ENCODE results near the gene C2orf49. TPM values are rescaled to one million over a fixed set of nuclear protein-coding genes. Genes with fewer than 3 reads are reported as not detected.

The C2orf49 gene
- total RNA-seq, 1 donor from 2014 or later = 20.8 TPM

DNA sequence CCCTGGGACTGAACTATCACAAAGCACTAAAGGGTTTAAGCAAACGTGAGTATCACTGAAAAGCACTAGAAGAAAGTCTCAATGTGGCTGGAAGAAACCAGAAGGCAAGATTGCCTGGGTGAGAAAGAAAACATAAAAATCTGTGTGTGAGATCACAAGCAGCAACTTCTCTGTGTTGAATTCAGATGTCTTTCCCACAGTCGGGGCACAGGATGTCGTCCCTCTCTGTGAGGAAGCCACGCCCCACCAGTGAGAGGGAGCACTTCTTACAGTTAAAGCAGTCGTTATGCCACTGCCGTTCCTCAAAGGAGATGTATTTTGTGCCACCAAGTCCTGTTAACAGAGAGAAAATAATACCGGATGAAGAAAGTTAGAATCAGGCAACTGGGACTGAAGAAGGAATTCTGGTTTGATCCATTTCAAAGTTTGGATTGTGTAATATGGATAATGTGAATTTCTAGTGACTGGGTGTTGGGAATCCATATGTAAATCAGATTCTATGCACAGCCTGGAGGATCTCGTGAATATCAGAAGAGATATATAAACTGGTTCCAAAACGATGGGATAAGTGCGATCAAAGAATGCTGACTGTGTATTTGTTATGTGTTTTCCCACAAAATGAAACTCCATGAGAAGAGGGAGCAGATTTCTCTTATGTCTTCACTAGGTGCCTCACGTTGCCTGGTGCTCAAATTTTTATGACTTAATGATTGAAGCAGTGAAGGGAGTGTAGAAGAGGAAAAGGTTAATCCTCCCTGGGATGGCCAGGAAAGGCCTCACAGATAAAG, 24.0 kb downstream of the C2orf49 start:
- peaks cover 47% of the 10 kb centered on the region for H3K36me3 Mint-ChIP-seq
- no peak for TF ChIP-seq CTCF (IDR thresholded peaks at IDR 0.05; ENCODE audit: unreplicated experiment)
- H3K9me3 Mint-ChIP-seq = peaks cover 4% of the 10 kb centered on the region
- H3K27me3 Mint-ChIP-seq (ENCODE audit: low read depth) = no peaks in the 10 kb centered on the region
- H3K27ac Mint-ChIP-seq = no peak overlapping the region
- no peaks in the 10 kb centered on the region for H3K4me1 Mint-ChIP-seq
- no peak for DNase-seq (ENCODE audit: low spot score in 2 of 2, unreplicated experiment in 2 of 2)
- H3K4me3 Mint-ChIP-seq = no peak overlapping the region

GRCh38 chr2:105362862-105363591, 25.7 kb downstream of the C2orf49 start:
- H3K27me3 Mint-ChIP-seq (ENCODE audit: low read depth) = no peaks in the 10 kb centered on the region
- no peaks in the 10 kb centered on the region for H3K9me3 Mint-ChIP-seq
- H3K27ac Mint-ChIP-seq = peak overlapping the region; percentile 30
- no peak for TF ChIP-seq CTCF (IDR thresholded peaks at IDR 0.05; ENCODE audit: unreplicated experiment)
- peaks cover 42% of the 10 kb centered on the region for H3K36me3 Mint-ChIP-seq
- DNase-seq (ENCODE audit: low spot score in 2 of 2, unreplicated experiment in 2 of 2) = no peak
- no peaks in the 10 kb centered on the region for H3K4me1 Mint-ChIP-seq
- no peak overlapping the region for H3K4me3 Mint-ChIP-seq

DNA sequence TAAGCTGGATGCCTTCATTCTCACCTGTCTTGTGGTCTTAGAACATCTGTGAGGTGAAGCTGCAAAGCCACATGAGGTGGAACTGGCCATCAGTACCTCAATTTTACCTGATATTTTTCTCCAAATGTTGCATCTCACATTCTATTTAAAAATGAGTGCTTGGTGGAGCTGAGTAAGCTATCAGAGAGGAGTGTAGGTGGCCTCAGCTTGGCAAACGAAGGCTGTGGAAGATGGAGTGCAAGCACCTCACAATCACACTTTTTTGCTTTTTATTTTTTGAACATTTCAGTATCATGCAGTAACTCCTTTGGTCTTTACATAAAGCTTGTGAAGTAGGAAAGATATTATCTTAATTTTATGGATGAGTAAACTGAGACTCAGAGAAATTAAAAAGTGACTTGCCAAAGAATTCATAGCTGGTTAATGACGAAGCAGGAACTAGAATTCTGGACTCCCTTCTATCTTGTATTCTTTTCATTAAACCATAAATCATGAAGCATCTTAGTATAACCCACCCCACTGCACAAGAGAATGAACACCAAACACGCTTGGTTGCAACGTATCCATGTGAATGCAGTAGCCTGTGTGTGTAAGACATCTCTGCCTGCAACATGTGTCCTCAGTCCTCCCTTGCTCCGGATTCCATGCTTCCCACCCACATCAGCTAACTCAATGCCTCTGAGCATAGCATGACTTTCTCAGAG, 27.2 kb downstream of the C2orf49 start:
- Mint-ChIP-seq H3K4me3 (no peak overlapping the region), H3K4me1 (peaks cover under 1% of the 10 kb centered on the region), H3K27me3 (ENCODE audit: low read depth) (no peaks in the 10 kb centered on the region), H3K27ac (no peak overlapping the region), H3K9me3 (no peaks in the 10 kb centered on the region), H3K36me3 (peaks cover 34% of the 10 kb centered on the region)
- no peak for DNase-seq (ENCODE audit: low spot score in 2 of 2, unreplicated experiment in 2 of 2)
- TF ChIP-seq CTCF (IDR thresholded peaks at IDR 0.05; ENCODE audit: unreplicated experiment) = no peak

DNA sequence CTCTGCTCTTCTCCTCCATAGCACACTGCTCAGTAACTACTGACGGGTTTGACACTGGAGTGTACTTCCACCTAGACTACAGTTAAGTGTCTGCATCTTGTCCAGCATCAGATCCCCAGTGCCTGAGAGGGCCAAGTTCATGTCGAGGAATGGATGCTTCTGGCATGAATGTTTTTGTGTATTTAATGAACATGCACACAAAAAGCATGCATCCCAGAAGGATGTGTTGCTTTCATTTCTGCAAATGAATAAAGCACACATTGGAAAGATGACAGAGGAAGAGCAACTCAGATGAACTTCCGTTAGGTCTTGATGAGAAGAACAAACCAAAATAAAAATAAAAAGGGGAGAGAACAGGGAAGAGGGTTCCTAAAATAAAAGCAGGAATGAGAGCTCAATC, 27.9 kb downstream of the C2orf49 start:
- TF ChIP-seq CTCF (IDR thresholded peaks at IDR 0.05; ENCODE audit: unreplicated experiment) = no peak
- H3K4me1 Mint-ChIP-seq = peaks cover 6% of the 10 kb centered on the region
- DNase-seq (ENCODE audit: low spot score in 2 of 2, unreplicated experiment in 2 of 2) = no peak
- peaks cover 37% of the 10 kb centered on the region for H3K36me3 Mint-ChIP-seq
- H3K9me3 Mint-ChIP-seq = no peaks in the 10 kb centered on the region
- H3K27ac Mint-ChIP-seq = no peak overlapping the region
- H3K27me3 Mint-ChIP-seq (ENCODE audit: low read depth) = no peaks in the 10 kb centered on the region
- H3K4me3 Mint-ChIP-seq = no peak overlapping the region

GRCh38 chr2:105368759-105369408, 31.5 kb downstream of the C2orf49 start:
- TF ChIP-seq CTCF (IDR thresholded peaks at IDR 0.05; ENCODE audit: unreplicated experiment) = no peak
- no peak overlapping the region for H3K27ac Mint-ChIP-seq

More at GRCh38 chr2:105368759-105369408, 31.5 kb downstream of the C2orf49 start:
- H3K27me3 Mint-ChIP-seq (ENCODE audit: low read depth) = no peaks in the 10 kb centered on the region
- no peaks in the 10 kb centered on the region for H3K9me3 Mint-ChIP-seq
- peaks cover 40% of the 10 kb centered on the region for H3K36me3 Mint-ChIP-seq
- peaks cover 19% of the 10 kb centered on the region for H3K4me1 Mint-ChIP-seq
- H3K4me3 Mint-ChIP-seq = no peak overlapping the region
- DNase-seq (ENCODE audit: low spot score in 2 of 2, unreplicated experiment in 2 of 2) = no peak

Data from mesothelial cell of epicardium (in vitro differentiated cells).